ENCODE results near the gene SLC2A4RG. TPM values are rescaled to one million over a fixed set of nuclear protein-coding genes. Genes with fewer than 3 reads are reported as not detected.
A peak's percentile ranks its signal among the peaks of the same experiment; 100 is the strongest.

The SLC2A4RG gene
- total RNA-seq, 1 experiment from 2014 or later: 121 TPM

- DNase-seq (ENCODE audit: low read depth, low spot score): no peak
- no peaks in the 10 kb centered on the region for H4K20me1 ChIP-seq (ENCODE audit: insufficient read depth)
These were observed 1.7 kb downstream of the SLC2A4RG start for GRCh38 chr20:63741354-63741675.

GRCh38 chr20:63741676-63742380 lies 2.3 kb downstream of the SLC2A4RG start:
- ChIA-PET POLR2A (interaction anchor here (1.6 to 1.7 kb wide), 2 partner anchors 34 to 124 kb away, joined by 6 to 12 read pairs; partner anchors contain the start of genes ARFRP1, TPD52L2 and ZGPAT), CTCF (interaction anchor here (1.1 to 1.6 kb wide), 3 partner anchors 34 to 239 kb away, joined by 3 to 5 read pairs (median 4); partner anchors contain the start of genes ARFRP1, PRPF6, TPD52L2 and ZGPAT), RAD21 (ENCODE audit: low non-redundant PET in 1 of 2, low total read pairs in 2 of 2, uncharacterized antibody in 2 of 2, unreplicated experiment in 2 of 2) (no interaction called here)
- Histone ChIP-seq H2AFZ (ENCODE audit: low read depth, low read length, poor library complexity, severe bottlenecking) (no peak overlapping the region), H3K27me3 (ENCODE audit: insufficient read depth, low read length) (no peaks in the 10 kb centered on the region), H3K4me1 (ENCODE audit: control insufficient read depth in 1 of 2, insufficient read depth in 2 of 2, low read length in 2 of 2) (peaks cover 13 to 35% of the 10 kb centered on the region in 2 experiments; a peak in 3 of 4 replicates), H3K9ac (ENCODE audit: low read length) (peak overlapping the region; percentile 89), H3K4me3 (replicated peaks in 1 of 2; ENCODE audit: low read depth in 1 of 2, low read length in 2 of 2) (peak overlapping the region; percentile 76 to 85), H4K20me1 (ENCODE audit: insufficient read depth) (no peaks in the 10 kb centered on the region), H3K27ac (ENCODE audit: low read depth, low read length) (peak overlapping the region; percentile 96), H3K36me3 (ENCODE audit: control insufficient read depth in 1 of 2, insufficient read depth in 2 of 2, low read length in 2 of 2) (peaks cover 3 to 23% of the 10 kb centered on the region in 2 experiments; a peak in 2 of 4 replicates), H3K9me2 (ENCODE audit: insufficient read depth) (no peaks in the 10 kb centered on the region), H3K4me2 (ENCODE audit: low read length) (peak overlapping the region; percentile 78), H3K79me2 (ENCODE audit: insufficient read depth, low read length) (peaks cover 18% of the 10 kb centered on the region), H3K9me3 (ENCODE audit: control insufficient read depth in 1 of 2, insufficient read depth in 1 of 2, low read depth in 1 of 2, low read length in 2 of 2) (no peaks in the 10 kb centered on the region)
- intact Hi-C loops (cut with micrococcal nuclease): no loop called here
- TF ChIP-seq SIN3A (IDR thresholded peaks at IDR 0.05; ENCODE audit: low read depth) (no peak), ELF1 (IDR thresholded peaks at IDR 0.05; ENCODE audit: borderline replicate concordance, low read depth) (no peak)
- no TSS peak for BruUV-seq (replicated peaks)
- no peak for ATAC-seq
- DNase-seq (ENCODE audit: low read depth, low spot score): no peak

More at GRCh38 chr20:63741354-63741675, 1.7 kb downstream of the SLC2A4RG start:
- intact Hi-C loops (cut with micrococcal nuclease): no loop called here
- peaks cover 17 to 40% of the 10 kb centered on the region in 2 experiments; a peak in 3 of 4 replicates for H3K4me1 ChIP-seq (ENCODE audit: control insufficient read depth in 1 of 2, insufficient read depth in 2 of 2, low read length in 2 of 2)
- H3K4me2 ChIP-seq (ENCODE audit: low read length): peak overlapping the region; percentile 78
- POLR2A ChIA-PET: interaction anchor here (1.6 to 1.7 kb wide), 2 partner anchors 33 to 124 kb away, joined by 6 to 12 read pairs; partner anchors contain the start of genes ARFRP1, TPD52L2 and ZGPAT
- peaks cover 18% of the 10 kb centered on the region for H3K79me2 ChIP-seq (ENCODE audit: insufficient read depth, low read length)
- RAD21 ChIA-PET (ENCODE audit: low non-redundant PET in 1 of 2, low total read pairs in 2 of 2, uncharacterized antibody in 2 of 2, unreplicated experiment in 2 of 2): no interaction called here
- BruUV-seq (replicated peaks): no TSS peak
- H3K9me3 ChIP-seq (ENCODE audit: control insufficient read depth in 1 of 2, insufficient read depth in 1 of 2, low read depth in 1 of 2, low read length in 2 of 2): no peaks in the 10 kb centered on the region
- CTCF ChIA-PET: interaction anchor here (1.1 to 1.6 kb wide), 3 partner anchors 34 to 239 kb away, joined by 3 to 5 read pairs (median 4); partner anchors contain the start of genes ARFRP1, PRPF6, TPD52L2 and ZGPAT
- no peak for ATAC-seq
- H3K36me3 ChIP-seq (ENCODE audit: control insufficient read depth in 1 of 2, insufficient read depth in 2 of 2, low read length in 2 of 2): peaks cover 3 to 23% of the 10 kb centered on the region in 2 experiments; a peak in 2 of 4 replicates
- no peaks in the 10 kb centered on the region for H3K9me2 ChIP-seq (ENCODE audit: insufficient read depth)
- peak overlapping the region; percentile 96 for H3K27ac ChIP-seq (ENCODE audit: low read depth, low read length)
- peak overlapping the region; percentile 89 for H3K9ac ChIP-seq (ENCODE audit: low read length)
- peak overlapping the region; percentile 76 to 85 for H3K4me3 ChIP-seq (replicated peaks in 1 of 2; ENCODE audit: low read depth in 1 of 2, low read length in 2 of 2)
- H2AFZ ChIP-seq (ENCODE audit: low read depth, low read length, poor library complexity, severe bottlenecking): no peak overlapping the region
- H3K27me3 ChIP-seq (ENCODE audit: insufficient read depth, low read length): no peaks in the 10 kb centered on the region
- TF ChIP-seq ATF3 (IDR thresholded peaks at IDR 0.05) (no peak), CBX3 (IDR thresholded peaks at IDR 0.05; ENCODE audit: low read depth) (no peak), EGR1 (IDR thresholded peaks at IDR 0.05; ENCODE audit: low read depth) (no peak), POLR2AphosphoS5 (IDR thresholded peaks at IDR 0.05; ENCODE audit: low read depth, low read length) (no peak), RAD21 (IDR thresholded peaks at IDR 0.05; ENCODE audit: low read depth) (no peak)

Measured in HCT116 (cell line).